Adipocyte (in vitro differentiated cells): ENCODE data around the gene C1QTNF9B.

ENCODE experiments used
- DNase-seq: peaks from one replicate; pipeline ENCODE4 v3.0.0-alpha.2; 2015; ENCODE audit warnings: low read depth
- H3K27me3 ChIP-seq: replicated peaks from 2 replicates; pipeline ENCODE4 v1.7.0; 2013; ENCODE audit warnings: mild to moderate bottlenecking, low read length, moderate library complexity; ENCODE audit not compliant: control insufficient read depth, insufficient read depth
- H3K36me3 ChIP-seq: 2 replicates; pipeline ENCODE4 v1.7.0; 2013; ENCODE audit warnings: low read length, mild to moderate bottlenecking, moderate library complexity; ENCODE audit not compliant: control insufficient read depth, insufficient read depth, severe bottlenecking
- H3K4me1 ChIP-seq: 2 replicates; pipeline ENCODE4 v1.7.0; 2013; ENCODE audit warnings: mild to moderate bottlenecking, low read length, moderate library complexity; ENCODE audit not compliant: control insufficient read depth, insufficient read depth
- H3K4me3 ChIP-seq: 2 replicates; pipeline ENCODE4 v1.7.0; 2013; ENCODE audit warnings: mild to moderate bottlenecking, low read length, moderate library complexity
- H3K9ac ChIP-seq: 2 replicates; pipeline ENCODE4 v1.7.0; 2013; ENCODE audit warnings: mild to moderate bottlenecking, low read length, moderate library complexity
- H3K9me3 ChIP-seq: 2 replicates; pipeline ENCODE4 v1.7.0; 2013; ENCODE audit warnings: mild to moderate bottlenecking, low read length, moderate library complexity; ENCODE audit not compliant: control insufficient read depth

Gene C1QTNF9B

GRCh38 chr13:23919006-23919405 lies 21.7 kb upstream of the C1QTNF9B start:
- no peak overlapping the region for H3K4me3 ChIP-seq
- no peaks in the 10 kb centered on the region for H3K36me3 ChIP-seq
- peaks cover 8% of the 10 kb centered on the region for H3K9me3 ChIP-seq
- no peaks in the 10 kb centered on the region for H3K4me1 ChIP-seq
- H3K27me3 ChIP-seq = peaks cover 12% of the 10 kb centered on the region
- no peak overlapping the region for H3K9ac ChIP-seq
- DNase-seq = no peak

- H3K4me1 ChIP-seq = no peaks in the 10 kb centered on the region
- no peak for DNase-seq
- H3K9me3 ChIP-seq = peaks cover 8% of the 10 kb centered on the region
- H3K36me3 ChIP-seq = no peaks in the 10 kb centered on the region
- peaks cover 12% of the 10 kb centered on the region for H3K27me3 ChIP-seq
- H3K4me3 ChIP-seq = no peak overlapping the region
- no peak overlapping the region for H3K9ac ChIP-seq
Observed at GRCh38 chr13:23918208-23918607, 20.9 kb upstream of the C1QTNF9B start.

GRCh38 chr13:23915308-23915707 lies 18.0 kb upstream of the C1QTNF9B start:
- no peaks in the 10 kb centered on the region for H3K4me1 ChIP-seq
- no peak overlapping the region for H3K9ac ChIP-seq
- peaks cover 8% of the 10 kb centered on the region for H3K9me3 ChIP-seq
- no peak overlapping the region for H3K4me3 ChIP-seq
- peaks cover 12% of the 10 kb centered on the region for H3K27me3 ChIP-seq
- H3K36me3 ChIP-seq = no peaks in the 10 kb centered on the region
- DNase-seq = no peak

- H3K9me3 ChIP-seq = peaks cover 3% of the 10 kb centered on the region
- no peak overlapping the region for H3K4me3 ChIP-seq
- H3K4me1 ChIP-seq = no peaks in the 10 kb centered on the region
- no peak for DNase-seq
- H3K27me3 ChIP-seq = no peaks in the 10 kb centered on the region
- no peak overlapping the region for H3K9ac ChIP-seq
- no peaks in the 10 kb centered on the region for H3K36me3 ChIP-seq
Observed at GRCh38 chr13:23912469-23912868, 15.2 kb upstream of the C1QTNF9B start.

GRCh38 chr13:23909606-23910005 lies 12.3 kb upstream of the C1QTNF9B start:
- Histone ChIP-seq H3K9ac (no peak overlapping the region), H3K9me3 (no peaks in the 10 kb centered on the region), H3K27me3 (no peaks in the 10 kb centered on the region), H3K36me3 (no peaks in the 10 kb centered on the region), H3K4me3 (no peak overlapping the region), H3K4me1 (no peaks in the 10 kb centered on the region)
- DNase-seq = no peak

- Histone ChIP-seq H3K4me3 (no peak overlapping the region), H3K4me1 (peaks cover 4% of the 10 kb centered on the region), H3K27me3 (peaks cover 13% of the 10 kb centered on the region), H3K9me3 (no peaks in the 10 kb centered on the region), H3K9ac (no peak overlapping the region), H3K36me3 (no peaks in the 10 kb centered on the region)
- DNase-seq = no peak
Observed at GRCh38 chr13:23905766-23906165, 8.5 kb upstream of the C1QTNF9B start.

- no peak overlapping the region for H3K9ac ChIP-seq
- no peak overlapping the region for H3K4me3 ChIP-seq
- peaks cover 13% of the 10 kb centered on the region for H3K27me3 ChIP-seq
- no peaks in the 10 kb centered on the region for H3K36me3 ChIP-seq
- no peaks in the 10 kb centered on the region for H3K9me3 ChIP-seq
- no peak for DNase-seq
- H3K4me1 ChIP-seq = peaks cover 4% of the 10 kb centered on the region
Observed at GRCh38 chr13:23903906-23904280, 6.6 kb upstream of the C1QTNF9B start.

- Histone ChIP-seq H3K9ac (no peak overlapping the region), H3K4me1 (peaks cover 4% of the 10 kb centered on the region), H3K27me3 (peaks cover 13% of the 10 kb centered on the region), H3K36me3 (no peaks in the 10 kb centered on the region), H3K9me3 (no peaks in the 10 kb centered on the region), H3K4me3 (peak overlapping the region; percentile 61)
- DNase-seq = no peak
Observed at GRCh38 chr13:23902975-23903905, 5.9 kb upstream of the C1QTNF9B start.

GRCh38 chr13:23901365-23901764 lies 4.1 kb upstream of the C1QTNF9B start:
- Histone ChIP-seq H3K9ac (no peak overlapping the region), H3K4me3 (no peak overlapping the region), H3K4me1 (peaks cover 4% of the 10 kb centered on the region), H3K36me3 (no peaks in the 10 kb centered on the region), H3K27me3 (peaks cover 13% of the 10 kb centered on the region), H3K9me3 (no peaks in the 10 kb centered on the region)
- peak; percentile 34 for DNase-seq

- Histone ChIP-seq H3K4me1 (peaks cover 4% of the 10 kb centered on the region), H3K9me3 (no peaks in the 10 kb centered on the region), H3K36me3 (no peaks in the 10 kb centered on the region), H3K4me3 (no peak overlapping the region), H3K27me3 (peaks cover 13% of the 10 kb centered on the region), H3K9ac (no peak overlapping the region)
- peak; percentile 82 for DNase-seq
Observed at GRCh38 chr13:23899555-23899954, 2.3 kb upstream of the C1QTNF9B start.

GRCh38 chr13:23898101-23898500 lies 799 bp upstream of the C1QTNF9B start:
- Histone ChIP-seq H3K9ac (no peak overlapping the region), H3K27me3 (peaks cover 10% of the 10 kb centered on the region), H3K36me3 (no peaks in the 10 kb centered on the region), H3K4me3 (no peak overlapping the region), H3K9me3 (no peaks in the 10 kb centered on the region), H3K4me1 (peaks cover under 1% of the 10 kb centered on the region)
- DNase-seq = no peak
